Measurements from ENCODE around the gene CPO.
"Not testable (repeated sequence)": the region's sequence is repeated elsewhere in the genome, so short reads cannot be mapped to it uniquely, and the experiment has no call there.

CPO gene
- total RNA-seq = 0 to 0.88 (median 0) reads per million in 17 experiments

- DNase-seq = no peak
Observed at GRCh38 chr2:206939340-206939739, at the start of gene CPO. CPO (plus strand) TSS chr2:206939518; CDS start chr2:206939600, 82 bp downstream.

- peak in 2 of 4 experiments; percentile 7 to 15 for DNase-seq
Observed at GRCh38 chr2:206890179-206890578, 49.1 kb upstream of the CPO start.

- no peak for DNase-seq
Observed at GRCh38 chr2:206890926-206891325, 48.4 kb upstream of the CPO start.

GRCh38 chr2:206915121-206915520 lies 24.2 kb upstream of the CPO start:
- DNase-seq = peak; percentile 75 to 92 (median 84)

- DNase-seq = no peak
Observed at GRCh38 chr2:206918263-206918662, 21.1 kb upstream of the CPO start.

GRCh38 chr2:206920310-206920709 lies 19.0 kb upstream of the CPO start:
- DNase-seq = no peak

- peak in 2 of 4 experiments; percentile 12 to 22 for DNase-seq
Observed at GRCh38 chr2:206920951-206921350, 18.4 kb upstream of the CPO start.

GRCh38 chr2:206921529-206921928 lies 17.8 kb upstream of the CPO start:
- no peak for DNase-seq

- DNase-seq = no peak
Observed at GRCh38 chr2:206935991-206936842, 3.1 kb upstream of the CPO start.

GRCh38 chr2:206936843-206937230 lies 2.5 kb upstream of the CPO start:
- no peak for DNase-seq

GRCh38 chr2:206937555-206937954 lies 1.8 kb upstream of the CPO start:
- DNase-seq = peak; percentile 14 to 55 (median 38)

- peak in 2 of 4 experiments; percentile 12 to 26 for DNase-seq
Observed at GRCh38 chr2:206940546-206940945, 1.2 kb downstream of the CPO start.

- DNase-seq = no peak
Observed at GRCh38 chr2:206942592-206943478, 3.5 kb downstream of the CPO start.

- not testable (repeated sequence) for DNase-seq
Observed at GRCh38 chr2:206953404-206953803, 14.1 kb downstream of the CPO start.

GRCh38 chr2:206955253-206955652 lies 15.9 kb downstream of the CPO start:
- no peak for DNase-seq

GRCh38 chr2:206958261-206958660 lies 18.9 kb downstream of the CPO start:
- peak in 2 of 4 experiments; percentile 16 to 35 for DNase-seq

GRCh38 chr2:206962966-206963365 lies 23.6 kb downstream of the CPO start:
- no peak for DNase-seq

- no peak for DNase-seq
Observed at GRCh38 chr2:206968134-206969086, 29.1 kb downstream of the CPO start.

- no peak for DNase-seq
Observed at GRCh38 chr2:206969192-206969591, 29.9 kb downstream of the CPO start.

- peak; percentile 14 to 70 (median 44) for DNase-seq
Observed at GRCh38 chr2:206970589-206971360, 31.5 kb downstream of the CPO start.

- DNase-seq = peak; percentile 68 to 83 (median 76)
Observed at GRCh38 chr2:206971805-206972204, 32.5 kb downstream of the CPO start.
